Measurements from ENCODE around the gene OR56A4.

OR56A4 gene

GRCh38 chr11:5955586-5955985 lies 51.2 kb downstream of the OR56A4 start:
- no peak for DNase-seq

Measured in activated gamma-delta T cell treated with Interleukin-2 at 50 U/mL for 16 hours (primary cell).